HUES48 (cell line): ENCODE measurements around the gene RGCC.

Experiments used
- H3K27ac ChIP-seq: one replicate; pipeline ENCODE4 v1.7.0; 2013; ENCODE audit warnings: low read depth, low read length, inconsistent platforms
- H3K27me3 ChIP-seq: 2 replicates; pipeline ENCODE4 v1.6.1; 2013; ENCODE audit warnings: mild to moderate bottlenecking, low read length; ENCODE audit not compliant: control insufficient read depth, insufficient read depth
- H3K36me3 ChIP-seq: 2 replicates; pipeline ENCODE4 v1.6.1; 2013; ENCODE audit warnings: low read length; ENCODE audit not compliant: control insufficient read depth, insufficient read depth
- H3K4me1 ChIP-seq: 2 replicates; pipeline ENCODE4 v1.6.1; 2013; ENCODE audit warnings: mild to moderate bottlenecking, low read length; ENCODE audit not compliant: control insufficient read depth, insufficient read depth
- H3K4me3 ChIP-seq: 2 replicates; pipeline ENCODE4 v1.5.1; 2013; ENCODE audit warnings: mild to moderate bottlenecking, low read depth, low read length
- H3K9ac ChIP-seq: 2 replicates; pipeline ENCODE4 v1.6.1; 2013; ENCODE audit warnings: mild to moderate bottlenecking, low read depth, low read length, moderate library complexity
- H3K9me3 ChIP-seq: 2 replicates; pipeline ENCODE4 v1.6.1; 2013; ENCODE audit warnings: low read length; ENCODE audit not compliant: control insufficient read depth, insufficient read depth

RGCC gene

GRCh38 chr13:41462427-41462826 lies 5.1 kb downstream of the RGCC start:
- H3K4me3 ChIP-seq, result no peak overlapping the region
- no peaks in the 10 kb centered on the region; the same call in 1 of the 2 replicates for H3K4me1 ChIP-seq
- H3K27ac ChIP-seq, result no peak overlapping the region
- H3K27me3 ChIP-seq, result peaks cover 33% of the 10 kb centered on the region
- no peak overlapping the region for H3K9ac ChIP-seq
- no peaks in the 10 kb centered on the region for H3K9me3 ChIP-seq
- H3K36me3 ChIP-seq, result no peaks in the 10 kb centered on the region

- no peak overlapping the region for H3K9ac ChIP-seq
- peaks cover 17% of the 10 kb centered on the region for H3K27me3 ChIP-seq
- H3K4me3 ChIP-seq, result no peak overlapping the region
- H3K4me1 ChIP-seq, result no peaks in the 10 kb centered on the region; the same call in 1 of the 2 replicates
- H3K27ac ChIP-seq, result no peak overlapping the region
- no peaks in the 10 kb centered on the region for H3K36me3 ChIP-seq
- no peaks in the 10 kb centered on the region for H3K9me3 ChIP-seq
Observed at GRCh38 chr13:41463838-41464602, 6.7 kb downstream of the RGCC start.

- H3K9me3 ChIP-seq, result no peaks in the 10 kb centered on the region
- H3K27me3 ChIP-seq, result peaks cover 4% of the 10 kb centered on the region
- no peak overlapping the region for H3K4me3 ChIP-seq
- no peak overlapping the region for H3K9ac ChIP-seq
- H3K4me1 ChIP-seq, result no peaks in the 10 kb centered on the region
- no peaks in the 10 kb centered on the region for H3K36me3 ChIP-seq
- no peak overlapping the region for H3K27ac ChIP-seq
Observed at GRCh38 chr13:41465241-41465847, 8.0 kb downstream of the RGCC start.

DNA sequence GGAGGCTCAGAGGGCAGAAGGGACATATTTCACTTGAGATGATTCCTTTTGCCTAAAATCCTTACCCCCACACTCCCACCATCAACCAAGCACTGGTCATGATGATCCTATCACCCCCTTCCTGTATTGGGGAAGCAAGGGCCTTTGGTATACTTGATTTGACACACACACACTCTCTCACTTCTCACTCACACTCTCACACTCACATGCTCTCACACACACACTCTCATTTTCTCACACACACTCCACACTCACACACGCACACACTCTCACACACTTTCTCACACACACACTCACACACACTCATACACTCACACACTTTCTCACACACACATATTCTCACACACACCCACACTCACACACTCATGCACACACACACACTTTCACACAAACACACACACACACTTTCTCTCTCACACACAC lies 8.6 kb downstream of the RGCC start:
- no peaks in the 10 kb centered on the region for H3K27me3 ChIP-seq
- no peak overlapping the region for H3K9ac ChIP-seq
- H3K36me3 ChIP-seq, result no peaks in the 10 kb centered on the region
- H3K9me3 ChIP-seq, result no peaks in the 10 kb centered on the region
- H3K4me3 ChIP-seq, result no peak overlapping the region
- no peak overlapping the region for H3K27ac ChIP-seq
- H3K4me1 ChIP-seq, result no peaks in the 10 kb centered on the region

- Histone ChIP-seq H3K27me3 (no peaks in the 10 kb centered on the region), H3K36me3 (no peaks in the 10 kb centered on the region), H3K27ac (no peak overlapping the region), H3K4me3 (no peak overlapping the region), H3K9me3 (no peaks in the 10 kb centered on the region), H3K4me1 (no peaks in the 10 kb centered on the region), H3K9ac (no peak overlapping the region)
Observed at GRCh38 chr13:41467425-41467945, 10.1 kb downstream of the RGCC start.

DNA sequence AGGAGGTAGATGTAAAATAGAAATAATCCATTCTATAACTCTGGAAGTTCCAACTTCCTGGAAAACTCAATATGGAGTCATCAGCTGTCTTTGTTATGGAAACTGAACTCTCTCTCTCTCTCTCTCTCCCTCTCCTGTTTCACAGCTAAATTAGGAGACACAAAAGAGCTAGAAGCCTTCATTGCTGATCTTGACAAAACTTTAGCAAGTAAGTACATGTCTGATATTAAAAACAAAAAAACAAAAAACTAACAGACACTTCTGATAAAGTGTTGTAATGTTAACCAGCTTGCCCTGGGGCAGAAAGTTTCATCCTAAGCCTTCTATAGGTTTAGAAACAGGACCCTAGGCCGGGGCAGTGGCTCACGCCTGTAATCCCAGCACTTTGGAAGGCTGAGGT lies 11.3 kb downstream of the RGCC start:
- Histone ChIP-seq H3K4me3 (no peak overlapping the region), H3K27me3 (no peaks in the 10 kb centered on the region), H3K9me3 (no peaks in the 10 kb centered on the region), H3K36me3 (no peaks in the 10 kb centered on the region), H3K27ac (no peak overlapping the region), H3K9ac (no peak overlapping the region), H3K4me1 (no peaks in the 10 kb centered on the region)

DNA sequence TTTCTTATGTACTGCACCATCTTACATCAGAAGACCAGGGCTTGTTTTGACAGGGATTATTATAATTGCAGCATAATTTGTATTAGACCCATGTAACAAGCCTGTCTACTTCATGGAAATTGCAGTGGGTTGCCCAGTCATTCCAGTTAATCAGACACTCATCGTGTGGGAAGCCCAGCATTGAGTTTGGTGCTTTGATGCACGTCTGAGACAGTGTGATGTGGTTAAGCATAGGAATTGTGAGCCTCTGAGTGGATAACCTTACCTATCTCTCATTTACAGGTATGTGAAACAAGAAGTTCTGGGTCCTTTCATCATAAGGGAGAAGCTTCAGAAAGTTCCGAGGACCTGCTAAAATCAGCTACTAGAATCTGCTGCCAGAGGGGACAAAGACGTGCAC lies 12.8 kb downstream of the RGCC start:
- Histone ChIP-seq H3K9me3 (no peaks in the 10 kb centered on the region), H3K27ac (no peak overlapping the region), H3K27me3 (no peaks in the 10 kb centered on the region), H3K4me1 (no peaks in the 10 kb centered on the region), H3K36me3 (no peaks in the 10 kb centered on the region), H3K9ac (no peak overlapping the region), H3K4me3 (no peak overlapping the region)

DNA sequence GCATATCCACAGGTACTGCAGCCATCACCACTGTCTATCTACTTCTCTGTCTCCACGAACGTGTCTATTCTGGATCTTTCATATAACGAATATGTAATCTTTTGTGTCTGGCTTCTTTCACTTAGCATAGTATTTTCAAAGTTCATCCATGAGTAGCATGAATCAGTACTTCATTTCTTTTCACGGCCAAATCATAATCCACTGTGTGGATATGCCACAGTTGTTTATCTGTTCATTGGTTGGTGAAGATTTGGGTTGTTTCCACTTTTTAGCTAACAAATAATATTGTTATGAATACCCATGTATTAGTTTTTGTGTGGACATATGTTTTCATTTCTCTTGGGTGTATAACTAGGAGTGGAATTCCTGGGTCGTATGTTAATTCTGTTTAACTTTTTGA lies 14.4 kb downstream of the RGCC start:
- H3K27me3 ChIP-seq, result no peaks in the 10 kb centered on the region
- H3K9me3 ChIP-seq, result no peaks in the 10 kb centered on the region
- H3K4me1 ChIP-seq, result no peaks in the 10 kb centered on the region
- H3K27ac ChIP-seq, result no peak overlapping the region
- no peak overlapping the region for H3K9ac ChIP-seq
- H3K4me3 ChIP-seq, result no peak overlapping the region
- no peaks in the 10 kb centered on the region for H3K36me3 ChIP-seq

- Histone ChIP-seq H3K4me3 (no peak overlapping the region), H3K27me3 (no peaks in the 10 kb centered on the region)
Observed at GRCh38 chr13:41487222-41487621, 29.9 kb downstream of the RGCC start.

DNA sequence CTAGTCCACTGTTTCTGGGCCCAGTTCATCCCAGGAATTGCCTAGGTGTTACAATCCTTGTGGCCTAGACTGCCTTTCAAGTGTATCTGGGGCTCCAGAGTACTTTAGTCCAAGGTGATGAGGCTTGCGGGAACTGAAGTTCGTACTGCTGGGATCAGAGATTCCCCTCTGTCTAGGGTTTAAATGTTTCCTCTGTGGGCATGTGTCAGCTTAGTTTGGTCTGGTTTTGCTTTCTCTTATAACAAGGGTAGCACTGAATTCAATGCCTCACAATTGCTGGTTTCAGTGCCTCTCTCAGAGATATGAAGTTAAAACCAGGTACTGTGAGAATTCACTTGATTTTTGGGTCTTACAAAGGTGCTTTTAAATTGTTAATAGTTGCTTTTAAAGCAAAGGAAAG lies 30.8 kb downstream of the RGCC start:
- Histone ChIP-seq H3K27ac (no peak overlapping the region), H3K4me1 (no peaks in the 10 kb centered on the region), H3K27me3 (no peaks in the 10 kb centered on the region), H3K4me3 (no peak overlapping the region), H3K9me3 (no peaks in the 10 kb centered on the region), H3K9ac (no peak overlapping the region), H3K36me3 (no peaks in the 10 kb centered on the region)

More at GRCh38 chr13:41487222-41487621, 29.9 kb downstream of the RGCC start:
- Histone ChIP-seq H3K36me3 (no peaks in the 10 kb centered on the region), H3K9ac (no peak overlapping the region), H3K27ac (no peak overlapping the region), H3K4me1 (no peaks in the 10 kb centered on the region), H3K9me3 (no peaks in the 10 kb centered on the region)

GRCh38 chr13:41490371-41491015 lies 33.1 kb downstream of the RGCC start:
- H3K27ac ChIP-seq, result no peak overlapping the region
- no peaks in the 10 kb centered on the region for H3K36me3 ChIP-seq
- no peak overlapping the region for H3K4me3 ChIP-seq
- no peaks in the 10 kb centered on the region for H3K9me3 ChIP-seq
- H3K27me3 ChIP-seq, result no peaks in the 10 kb centered on the region
- H3K4me1 ChIP-seq, result no peaks in the 10 kb centered on the region
- no peak overlapping the region for H3K9ac ChIP-seq
